ENCODE data around the gene CRIM1.

The CRIM1 gene

DNA sequence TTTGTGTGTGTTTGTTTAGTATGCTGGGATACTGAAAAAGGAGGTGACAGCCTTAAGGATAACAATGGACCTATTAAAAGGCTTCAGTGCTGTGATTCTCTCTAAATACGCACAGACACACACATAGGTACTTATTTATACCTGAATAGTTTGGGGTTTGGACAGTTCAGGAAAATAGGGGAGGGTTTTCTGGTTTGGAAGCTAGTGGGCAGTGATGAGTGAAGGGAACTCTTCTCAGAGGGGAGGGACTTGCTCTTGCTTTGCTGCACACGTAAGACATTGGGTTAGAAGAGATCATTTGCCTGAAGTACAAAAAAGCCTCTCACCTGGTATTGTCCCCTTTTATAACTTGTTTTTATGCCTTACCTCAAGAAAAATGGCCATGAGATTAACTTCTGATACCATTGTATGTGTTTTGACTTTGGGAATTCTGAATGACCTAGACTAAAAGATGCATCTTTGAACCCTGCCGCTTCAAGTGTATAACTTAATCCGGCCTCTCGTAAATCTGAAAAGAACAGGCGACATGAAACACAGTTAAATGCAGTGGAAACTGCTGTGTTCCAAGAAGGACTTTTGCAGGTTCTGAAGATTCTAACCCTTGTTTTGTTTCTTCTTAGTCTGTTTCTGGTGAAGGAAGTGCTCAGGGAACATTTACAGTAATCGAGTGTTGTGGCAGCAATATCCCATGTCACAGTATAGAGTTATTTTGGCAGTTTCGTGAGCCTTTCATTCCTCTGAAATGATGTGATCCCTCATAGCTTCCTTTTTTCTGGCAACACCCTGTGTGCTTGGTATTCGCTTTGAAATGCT is 2.5 kb downstream of the CRIM1 start:
- H3K9me2 ChIP-seq (replicated peaks; ENCODE audit: insufficient read depth, low read length), result no peaks in the 10 kb centered on the region
- H3K79me2 ChIP-seq (ENCODE audit: low read length), result no peaks in the 10 kb centered on the region
- H3K4me2 ChIP-seq (ENCODE audit: low read depth, low read length), result peak overlapping the region; percentile 95
- no peaks in the 10 kb centered on the region for H3K9me3 ChIP-seq (replicated peaks; ENCODE audit: insufficient read depth, low read length)
- TF ChIP-seq EZH2phosphoT487 (IDR thresholded peaks at IDR 0.05; ENCODE audit: low read length) (no peak), CTCF (IDR thresholded peaks at IDR 0.05; ENCODE audit: low read length) (peak; percentile 12; the same call in 1 of the 2 replicates)
- H3F3A ChIP-seq (ENCODE audit: insufficient read depth, low read length), result peaks cover 15% of the 10 kb centered on the region
- H3K27ac ChIP-seq (ENCODE audit: low read length), result no peak overlapping the region
- H3K4me3 ChIP-seq (ENCODE audit: low read length), result peak overlapping the region; percentile 73
- no peak for DNase-seq
- H3K4me1 ChIP-seq (ENCODE audit: low read length), result peaks cover 10% of the 10 kb centered on the region
- H3K36me3 ChIP-seq (replicated peaks; ENCODE audit: insufficient read depth, low read length), result no peaks in the 10 kb centered on the region
- H3K9ac ChIP-seq (ENCODE audit: low read length), result no peak overlapping the region
- no peaks in the 10 kb centered on the region for H4K20me1 ChIP-seq (ENCODE audit: insufficient read depth, low read length)
- peaks cover 9% of the 10 kb centered on the region; the same call in 1 of the 2 replicates for H3K27me3 ChIP-seq (replicated peaks; ENCODE audit: insufficient read depth, low read length)
- peak overlapping the region; percentile 83; the same call in 1 of the 2 replicates for H2AFZ ChIP-seq (ENCODE audit: low read length)

GRCh38 chr2:36359067-36359466 is 3.5 kb downstream of the CRIM1 start:
- H3K4me1 ChIP-seq (ENCODE audit: low read length), result 0 out of 2 replicates have a peak, but pooled peaks cover 9% of the 10 kb centered on the region
- no peak overlapping the region for H3K4me2 ChIP-seq (ENCODE audit: low read depth, low read length)
- TF ChIP-seq CTCF (IDR thresholded peaks at IDR 0.05; ENCODE audit: low read length) (peak; percentile 51), EZH2phosphoT487 (IDR thresholded peaks at IDR 0.05; ENCODE audit: low read length) (no peak), EZH2 (optimal IDR thresholded peaks at IDR 0.05; ENCODE audit: low read depth, low read length) (no peak)
- no peak overlapping the region for H3K4me3 ChIP-seq (ENCODE audit: low read length)
- peaks cover 11% of the 10 kb centered on the region for H3F3A ChIP-seq (ENCODE audit: insufficient read depth, low read length)
- no peaks in the 10 kb centered on the region for H3K79me2 ChIP-seq (ENCODE audit: low read length)
- H3K9me3 ChIP-seq (replicated peaks; ENCODE audit: insufficient read depth, low read length), result no peaks in the 10 kb centered on the region
- no peak overlapping the region for H3K27ac ChIP-seq (ENCODE audit: low read length)
- no peak overlapping the region for H3K9ac ChIP-seq (ENCODE audit: low read length)
- no peaks in the 10 kb centered on the region for H3K36me3 ChIP-seq (replicated peaks; ENCODE audit: insufficient read depth, low read length)
- peaks cover 9% of the 10 kb centered on the region; the same call in 1 of the 2 replicates for H3K27me3 ChIP-seq (replicated peaks; ENCODE audit: insufficient read depth, low read length)
- no peaks in the 10 kb centered on the region for H4K20me1 ChIP-seq (ENCODE audit: insufficient read depth, low read length)
- H2AFZ ChIP-seq (ENCODE audit: low read length), result no peak overlapping the region
- no peaks in the 10 kb centered on the region for H3K9me2 ChIP-seq (replicated peaks; ENCODE audit: insufficient read depth, low read length)
- peak; percentile 32 for DNase-seq

- TF ChIP-seq EZH2phosphoT487 (IDR thresholded peaks at IDR 0.05; ENCODE audit: low read length), result no peak
- no peak for TF ChIP-seq CTCF (IDR thresholded peaks at IDR 0.05; ENCODE audit: low read length)
- no peak for TF ChIP-seq EZH2 (optimal IDR thresholded peaks at IDR 0.05; ENCODE audit: low read depth, low read length)
- Histone ChIP-seq H3K9ac (ENCODE audit: low read length) (no peak overlapping the region), H4K20me1 (ENCODE audit: insufficient read depth, low read length) (no peaks in the 10 kb centered on the region), H2AFZ (ENCODE audit: low read length) (no peak overlapping the region), H3K27me3 (replicated peaks; ENCODE audit: insufficient read depth, low read length) (peaks cover 9% of the 10 kb centered on the region; the same call in 1 of the 2 replicates), H3K9me3 (replicated peaks; ENCODE audit: insufficient read depth, low read length) (no peaks in the 10 kb centered on the region), H3K4me1 (ENCODE audit: low read length) (0 out of 2 replicates have a peak, but pooled peaks cover 9% of the 10 kb centered on the region), H3K79me2 (ENCODE audit: low read length) (no peaks in the 10 kb centered on the region), H3K36me3 (replicated peaks; ENCODE audit: insufficient read depth, low read length) (no peaks in the 10 kb centered on the region), H3K4me2 (ENCODE audit: low read depth, low read length) (no peak overlapping the region), H3K4me3 (ENCODE audit: low read length) (no peak overlapping the region), H3K9me2 (replicated peaks; ENCODE audit: insufficient read depth, low read length) (no peaks in the 10 kb centered on the region), H3F3A (ENCODE audit: insufficient read depth, low read length) (peaks cover 11% of the 10 kb centered on the region), H3K27ac (ENCODE audit: low read length) (no peak overlapping the region)
- no peak for DNase-seq
Measured at GRCh38 chr2:36360063-36360462, 4.5 kb downstream of the CRIM1 start.
